GM19240 (cell line): Measurements from ENCODE around the gene SCD.

ENCODE experiments used
- DNase-seq: peaks from one replicate; pipeline ENCODE4 v3.0.0; 2011; ENCODE audit warnings: low spot score; ENCODE audit not compliant: insufficient read length

The SCD gene

DNA sequence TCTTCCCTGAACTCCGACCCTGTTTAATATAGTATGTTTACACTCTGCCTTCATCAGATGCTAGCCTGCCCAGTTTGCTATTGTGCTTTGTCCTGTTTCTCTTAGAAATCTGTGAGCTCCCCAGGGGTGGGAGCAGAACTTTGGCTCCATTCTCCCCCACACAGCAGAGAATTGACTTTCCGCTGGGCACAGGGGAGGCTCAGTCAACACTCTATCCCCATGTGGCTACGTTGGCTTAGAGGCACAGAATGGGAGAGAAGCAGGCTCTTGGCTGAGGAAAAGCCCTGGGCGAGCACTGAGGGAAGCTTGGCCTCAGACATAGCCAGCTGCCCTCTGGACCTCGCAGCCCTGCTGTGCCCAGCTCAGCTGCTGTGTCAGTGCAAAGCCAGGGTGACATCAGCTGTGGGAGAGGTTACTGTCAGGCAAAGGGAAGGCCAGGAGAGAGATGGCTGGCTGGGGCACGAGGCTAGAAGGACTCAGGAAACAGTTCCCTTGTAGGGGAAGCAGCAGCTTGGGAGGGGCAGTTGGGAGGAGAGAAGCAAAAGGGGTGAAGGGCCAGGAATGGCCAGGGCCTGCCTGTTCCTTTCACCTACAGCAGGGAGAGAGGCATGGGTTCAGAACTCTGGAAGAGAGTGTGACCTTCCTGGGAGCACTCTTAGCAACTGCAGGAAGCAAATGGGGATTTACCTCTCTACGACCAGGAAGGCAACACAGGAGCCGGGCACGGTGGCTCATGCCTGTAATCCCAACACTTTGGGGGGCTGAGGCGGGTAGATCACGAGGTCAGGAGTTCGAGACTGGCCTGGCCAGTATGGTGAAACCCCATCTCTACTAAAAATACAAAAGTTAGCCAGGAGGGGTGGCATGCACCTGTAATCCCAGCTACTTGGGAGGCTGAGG is 5.8 kb upstream of the SCD start:
- no peak for DNase-seq

DNA sequence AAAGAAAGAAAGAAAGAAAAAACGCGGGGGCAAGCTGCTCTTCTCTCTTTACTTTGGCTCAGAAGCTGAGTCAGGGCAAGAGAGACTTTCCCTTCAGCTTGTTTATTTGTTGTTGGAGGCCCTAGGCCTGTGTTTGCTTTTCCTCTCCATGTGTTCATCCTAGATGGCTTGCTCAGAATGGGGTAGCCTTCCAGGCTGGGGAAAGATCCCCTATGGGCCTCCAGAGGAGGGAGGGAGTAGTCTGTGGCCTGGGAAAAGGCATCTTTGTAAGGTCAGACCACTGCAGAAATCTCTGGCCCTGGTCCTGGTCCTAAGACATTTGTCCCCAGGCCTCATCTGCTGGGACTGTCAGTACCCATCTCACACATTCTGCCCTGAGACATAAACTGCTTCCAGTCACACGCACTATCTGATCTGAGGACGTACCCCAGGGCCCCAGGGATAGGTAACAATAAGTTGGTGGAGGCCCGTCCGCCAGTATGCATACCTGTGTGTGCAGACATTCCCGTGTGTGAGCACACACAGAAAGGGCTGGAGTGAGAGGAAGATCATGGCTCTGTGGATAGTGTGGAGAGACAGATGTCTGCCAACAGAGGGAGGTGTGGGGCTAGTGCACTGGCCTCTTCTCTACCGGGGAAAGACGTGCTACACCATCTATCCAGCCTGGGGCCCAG is 4.9 kb upstream of the SCD start:
- DNase-seq, result no peak

- no peak for DNase-seq
These were observed 4.4 kb upstream of the SCD start for GRCh38 chr10:100342627-100342972.

GRCh38 chr10:100344241-100344788 is 2.7 kb upstream of the SCD start:
- no peak for DNase-seq

DNA sequence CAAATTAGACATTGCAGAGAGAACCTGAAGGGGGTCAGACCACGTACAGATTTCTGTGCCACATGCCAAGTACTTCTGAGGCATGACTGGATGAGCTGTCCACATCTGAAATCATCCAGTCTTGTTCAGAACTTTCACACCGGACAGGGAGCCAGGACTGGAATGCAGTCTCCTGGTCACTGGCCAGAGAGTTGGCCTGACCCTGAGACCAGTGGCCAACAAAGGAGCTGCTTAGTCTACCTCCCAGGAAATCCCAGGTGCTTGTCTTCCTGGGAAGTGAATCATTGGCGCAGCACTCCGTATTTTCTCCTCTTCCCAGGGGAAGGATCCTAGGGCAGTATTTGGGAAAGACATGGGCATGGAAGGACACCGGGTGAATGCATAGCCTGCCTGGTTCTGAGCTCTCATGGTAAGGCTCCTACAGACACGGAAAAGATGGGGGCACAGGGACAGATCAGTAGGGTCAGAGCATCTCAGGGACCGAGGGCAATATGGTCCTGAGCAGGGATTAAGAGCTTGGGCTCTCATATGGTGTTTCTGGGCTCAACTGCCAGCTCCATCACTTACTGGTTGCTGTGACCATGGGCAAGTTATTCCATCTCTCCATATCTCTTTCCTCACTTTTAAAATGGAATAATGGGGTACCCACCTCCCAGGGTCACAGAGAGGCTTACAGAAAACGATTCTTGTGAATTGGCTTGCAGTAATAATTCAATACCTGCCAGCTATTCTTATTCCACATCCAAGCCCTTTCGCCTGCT is 1.3 kb upstream of the SCD start:
- DNase-seq, result no peak

DNA sequence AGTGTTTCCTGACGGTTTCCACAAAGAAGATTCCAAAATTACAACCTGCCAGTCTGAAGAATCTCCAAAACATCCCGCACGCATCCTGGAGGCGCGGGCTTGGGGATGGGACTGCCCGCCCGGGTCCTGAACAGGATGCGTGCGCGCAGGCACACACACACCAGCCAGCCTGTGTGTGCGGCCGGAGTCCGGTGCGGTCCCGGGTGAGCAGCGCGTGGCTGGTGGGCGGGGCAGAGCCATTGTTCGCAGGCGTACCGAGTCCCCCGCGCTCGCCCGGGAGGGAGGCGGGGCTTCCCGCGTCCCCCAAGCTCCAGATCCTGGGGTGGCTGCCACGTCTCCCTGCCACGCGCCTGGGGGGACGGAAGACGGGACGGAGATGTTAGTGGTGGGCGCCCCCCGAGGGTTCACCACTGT is 675 bp upstream of the SCD start:
- DNase-seq, result no peak

GRCh38 chr10:100347568-100348195 is 649 bp downstream of the SCD start:
- no peak for DNase-seq

DNA sequence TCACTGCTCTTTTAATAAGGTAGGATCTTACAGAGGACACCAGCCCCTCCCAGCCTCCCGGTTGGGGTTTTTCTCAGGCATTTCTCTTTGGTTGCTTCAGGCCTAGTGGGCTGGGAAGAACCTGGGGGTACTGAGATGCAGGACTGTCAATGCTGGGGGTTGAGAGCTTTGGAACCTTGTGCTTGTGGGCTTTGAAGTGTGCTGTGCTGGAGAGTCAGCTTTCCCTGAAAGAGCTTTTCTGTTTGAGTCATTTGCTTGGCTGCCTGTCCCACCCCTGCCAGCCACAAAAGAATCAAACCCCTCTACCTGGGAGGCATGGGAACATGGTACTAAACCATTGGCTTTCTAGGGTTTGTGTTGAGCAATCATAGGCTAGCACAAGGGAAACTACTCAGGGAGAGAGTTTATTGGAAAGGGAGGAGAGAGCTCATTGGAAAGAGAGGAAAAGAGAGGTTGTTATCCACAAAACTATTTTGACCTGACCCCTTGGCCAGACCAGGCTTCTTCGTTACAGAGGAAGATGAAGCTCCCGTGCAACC is 1.4 kb downstream of the SCD start:
- DNase-seq, result no peak

- DNase-seq, result no peak
These were observed 2.1 kb downstream of the SCD start for GRCh38 chr10:100349087-100349486.

DNA sequence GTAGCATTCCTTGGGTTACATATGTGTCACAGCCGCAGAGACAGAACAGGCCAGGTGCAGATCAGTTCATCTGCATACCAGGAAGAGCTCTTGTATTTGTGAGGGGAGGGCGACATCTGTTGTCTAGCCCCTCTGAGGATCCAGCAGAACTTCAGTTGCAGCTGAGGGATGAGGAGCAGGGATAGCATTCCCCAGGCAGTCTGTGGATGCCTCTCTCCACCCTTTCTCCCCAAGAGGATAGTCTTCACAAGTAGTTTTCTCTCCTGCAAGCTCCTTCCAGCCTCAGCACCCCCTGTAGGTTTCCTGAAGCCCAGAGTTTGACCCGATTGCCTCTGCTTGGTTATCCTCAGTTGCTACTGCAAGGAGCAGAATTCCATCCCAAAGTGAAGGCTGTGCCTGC is 2.6 kb downstream of the SCD start:
- DNase-seq, result no peak

GRCh38 chr10:100350914-100351485 is 4.0 kb downstream of the SCD start:
- no peak for DNase-seq

DNA sequence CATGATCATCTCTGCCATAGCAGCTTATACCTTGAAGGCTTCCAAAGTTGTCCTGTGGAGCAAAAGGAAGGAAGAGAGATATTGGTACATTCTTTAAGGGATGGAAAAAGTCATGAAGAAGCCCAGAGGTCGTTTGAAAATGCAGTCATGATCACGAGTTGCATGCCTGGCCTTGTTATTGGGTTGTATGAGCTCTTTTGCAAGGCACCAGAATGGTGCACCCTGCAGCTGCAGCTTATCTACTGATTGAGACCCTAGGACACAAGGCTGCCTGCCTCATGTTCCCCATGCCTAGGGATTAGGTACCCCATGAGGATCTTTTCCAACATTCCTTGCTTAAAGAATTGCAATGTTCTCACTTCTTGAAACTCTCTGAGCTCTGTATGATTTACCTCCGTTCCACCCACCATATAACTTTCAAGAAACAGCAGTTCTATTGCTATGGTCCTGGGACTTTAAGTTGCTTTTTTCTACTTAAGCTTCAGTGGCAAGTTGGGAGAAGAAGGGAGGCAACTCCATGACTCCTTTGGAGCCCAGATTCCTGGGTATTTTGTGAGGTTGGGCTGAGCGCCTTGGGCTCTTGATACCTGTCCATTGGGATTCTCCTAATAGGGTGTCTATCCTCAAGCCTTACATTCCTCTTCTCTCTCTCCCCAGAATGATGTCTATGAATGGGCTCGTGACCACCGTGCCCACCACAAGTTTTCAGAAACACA is 6.9 kb downstream of the SCD start:
- no peak for DNase-seq

DNA sequence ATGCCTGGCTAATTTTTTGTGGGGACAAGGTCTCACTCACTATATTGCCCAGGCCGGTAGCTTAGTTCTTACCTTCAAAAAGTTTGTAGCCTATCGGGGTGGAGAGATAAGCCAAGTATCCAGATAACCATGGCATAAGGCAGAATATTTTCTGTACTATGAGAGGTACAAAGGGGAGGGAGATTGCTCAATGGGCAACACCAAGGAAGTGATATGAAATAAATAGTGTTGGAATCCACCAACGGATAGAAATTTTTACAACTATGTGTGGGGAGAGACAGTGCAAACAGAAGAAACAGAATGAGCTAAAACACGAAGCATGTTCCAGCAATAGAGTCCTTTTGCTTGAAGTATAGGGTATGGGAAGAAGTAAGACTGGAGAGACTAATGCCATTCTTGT is 8.1 kb downstream of the SCD start:
- DNase-seq, result no peak

GRCh38 chr10:100356067-100357017 is 9.3 kb downstream of the SCD start:
- DNase-seq, result no peak

GRCh38 chr10:100357059-100357858 is 10.2 kb downstream of the SCD start:
- DNase-seq, result no peak

DNA sequence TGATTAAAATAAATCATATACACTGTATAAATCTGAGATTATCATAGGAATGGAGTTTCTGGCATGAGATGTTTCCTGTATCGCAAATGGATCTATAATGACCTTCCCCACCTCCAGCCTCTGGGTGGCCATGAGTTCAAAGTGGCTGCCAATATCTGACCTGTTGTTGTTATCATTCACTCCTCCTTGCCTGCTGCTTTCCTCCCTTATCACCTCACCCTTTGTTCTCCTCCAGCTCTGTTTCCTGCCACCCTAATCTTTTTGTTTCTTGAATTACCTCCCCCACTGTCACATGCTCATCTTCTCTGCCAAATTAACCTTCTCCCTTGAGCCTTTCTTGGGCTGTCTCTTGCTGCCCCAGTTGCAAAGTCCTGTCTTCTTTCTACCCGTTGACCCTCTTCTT is 12.0 kb downstream of the SCD start:
- no peak for DNase-seq

GRCh38 chr10:100359529-100360150 is 12.6 kb downstream of the SCD start:
- DNase-seq, result no peak

- DNase-seq, result no peak
These were observed 13.2 kb downstream of the SCD start for GRCh38 chr10:100360234-100360633.
